Rectal smooth muscle tissue (tissue), 1 donor: ENCODE data around the gene NHERF1.

Source experiments
- H3K27ac ChIP-seq: one replicate; pipeline ENCODE4 v1.7.0; 2013; ENCODE audit warnings: low read depth, low read length, inconsistent platforms
- H3K27me3 ChIP-seq: one replicate; pipeline ENCODE4 v1.7.0; 2013; ENCODE audit warnings: low read length; ENCODE audit not compliant: control insufficient read depth, insufficient read depth
- H3K36me3 ChIP-seq: one replicate; pipeline ENCODE4 v1.7.0; 2013; ENCODE audit warnings: low read length; ENCODE audit not compliant: control insufficient read depth, insufficient read depth
- H3K4me1 ChIP-seq: one replicate; pipeline ENCODE4 v1.7.0; 2013; ENCODE audit warnings: low read length; ENCODE audit not compliant: control insufficient read depth, insufficient read depth
- H3K4me3 ChIP-seq: one replicate; pipeline ENCODE4 v1.7.0; 2013; ENCODE audit warnings: low read length
- H3K9ac ChIP-seq: one replicate; pipeline ENCODE4 v1.7.0; 2013; ENCODE audit warnings: low read length

NHERF1 gene

DNA sequence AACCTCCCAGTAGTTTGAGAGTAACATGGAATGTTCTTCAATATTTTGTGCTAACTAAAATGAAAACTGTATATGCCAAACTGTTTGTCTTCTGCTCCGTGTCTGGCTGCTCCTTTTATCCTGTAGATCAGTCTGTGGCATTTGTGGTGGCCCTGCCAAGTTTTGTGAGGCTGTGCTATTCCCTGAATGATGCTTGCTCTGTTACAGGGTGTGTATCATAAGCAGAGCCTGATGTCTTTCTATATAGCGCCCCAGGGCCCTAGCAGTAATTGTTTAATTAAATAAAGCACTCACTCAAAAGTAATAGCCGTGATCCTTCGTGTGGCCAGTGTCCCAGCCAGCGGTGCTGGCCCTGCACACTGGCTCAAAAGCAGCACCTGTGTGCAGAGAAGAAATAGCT, 55.5 kb downstream of the NHERF1 start:
- H3K36me3 ChIP-seq = peaks cover 3% of the 10 kb centered on the region
- H3K4me1 ChIP-seq = peaks cover 4% of the 10 kb centered on the region
- no peak overlapping the region for H3K4me3 ChIP-seq
- H3K27ac ChIP-seq = no peak overlapping the region
- H3K27me3 ChIP-seq = no peaks in the 10 kb centered on the region
- no peak overlapping the region for H3K9ac ChIP-seq

DNA sequence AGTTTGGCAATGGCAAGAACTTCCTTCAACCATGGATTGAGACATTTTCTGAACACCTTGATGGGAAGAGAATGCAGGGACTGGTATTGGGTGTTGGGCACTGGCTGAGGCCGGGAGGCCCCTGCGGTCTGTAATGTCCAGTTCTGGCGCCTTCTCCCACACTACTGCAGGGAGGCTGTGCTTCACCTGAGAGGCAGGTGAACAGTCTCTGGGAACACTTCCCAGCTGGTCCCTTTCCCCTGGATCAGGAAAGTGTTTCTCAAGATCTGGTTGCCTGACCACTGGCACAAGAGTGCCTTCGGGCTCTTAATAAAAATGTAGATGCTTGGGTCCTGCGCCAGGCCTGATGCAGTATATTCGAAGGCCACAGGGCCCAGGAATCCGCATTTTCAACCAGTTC, 56.3 kb downstream of the NHERF1 start:
- peaks cover 4% of the 10 kb centered on the region for H3K4me1 ChIP-seq
- no peak overlapping the region for H3K4me3 ChIP-seq
- no peak overlapping the region for H3K9ac ChIP-seq
- H3K36me3 ChIP-seq = no peaks in the 10 kb centered on the region
- no peaks in the 10 kb centered on the region for H3K27me3 ChIP-seq
- no peak overlapping the region for H3K27ac ChIP-seq

DNA sequence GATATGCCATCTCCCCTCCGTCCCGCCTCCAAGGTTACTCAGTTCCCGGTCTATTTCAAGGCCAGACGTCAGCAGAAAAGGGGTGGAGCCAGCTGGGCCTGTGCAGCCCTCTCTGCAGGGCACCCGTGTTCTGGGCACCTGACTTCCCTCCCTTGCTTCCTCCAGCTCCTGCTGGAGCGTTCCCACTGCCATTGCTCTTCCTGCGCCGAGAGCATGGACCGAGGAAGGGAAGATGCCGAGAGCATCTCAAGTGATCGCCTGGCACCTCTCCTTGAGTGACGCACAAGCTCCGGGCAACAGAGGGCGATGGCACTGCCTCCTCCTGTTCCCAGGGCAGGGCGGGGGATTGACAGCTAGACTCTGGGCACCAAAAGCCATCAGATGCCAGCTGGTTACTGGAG, 57.2 kb downstream of the NHERF1 start:
- H3K9ac ChIP-seq = no peak overlapping the region
- no peak overlapping the region for H3K4me3 ChIP-seq
- peaks cover 4% of the 10 kb centered on the region for H3K4me1 ChIP-seq
- H3K27ac ChIP-seq = no peak overlapping the region
- no peaks in the 10 kb centered on the region for H3K36me3 ChIP-seq
- no peaks in the 10 kb centered on the region for H3K27me3 ChIP-seq

DNA sequence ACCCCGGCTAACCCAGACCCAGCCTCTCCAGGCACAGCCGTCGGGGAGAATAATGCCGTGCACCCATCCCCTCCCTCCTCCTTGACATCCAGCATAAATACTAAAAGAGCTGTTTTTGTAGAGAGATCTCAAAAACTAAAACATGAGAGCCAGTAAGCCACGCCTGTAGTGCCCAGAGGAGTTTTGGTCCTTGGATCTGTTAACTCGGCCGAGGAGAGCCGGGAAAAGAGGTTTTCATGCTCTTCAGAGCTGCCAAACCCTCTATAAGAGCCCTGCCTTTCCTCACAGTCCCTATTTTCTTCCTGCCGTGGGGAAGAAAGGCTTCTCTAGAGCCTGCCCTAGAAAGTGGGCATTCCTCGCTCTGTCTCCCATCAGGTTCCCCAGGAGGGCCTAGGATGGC, 57.9 kb downstream of the NHERF1 start:
- Histone ChIP-seq H3K9ac (no peak overlapping the region), H3K36me3 (no peaks in the 10 kb centered on the region), H3K4me3 (no peak overlapping the region), H3K4me1 (peaks cover 4% of the 10 kb centered on the region), H3K27me3 (no peaks in the 10 kb centered on the region), H3K27ac (no peak overlapping the region)

DNA sequence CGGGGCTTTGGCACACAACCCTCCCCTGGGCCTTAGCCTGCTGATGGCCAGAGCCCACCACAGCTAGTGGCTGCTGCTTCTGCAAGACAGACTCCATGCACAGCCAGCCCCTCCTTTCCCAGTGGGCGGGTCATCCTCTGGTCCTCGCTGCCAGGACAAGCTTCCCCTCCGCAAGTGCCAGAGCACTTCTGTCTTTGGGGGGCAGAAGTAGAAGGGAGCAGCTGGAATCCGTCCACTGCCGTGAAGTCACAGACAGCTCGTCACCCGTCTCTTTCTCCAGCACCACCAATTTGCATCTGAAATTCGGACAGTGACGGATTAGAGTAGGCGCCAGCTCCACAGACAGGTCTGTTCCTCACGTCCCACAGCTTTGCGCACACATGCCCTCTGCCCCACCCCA, 59.0 kb downstream of the NHERF1 start:
- no peaks in the 10 kb centered on the region for H3K36me3 ChIP-seq
- H3K4me3 ChIP-seq = no peak overlapping the region
- peaks cover 5% of the 10 kb centered on the region for H3K4me1 ChIP-seq
- no peak overlapping the region for H3K27ac ChIP-seq
- H3K27me3 ChIP-seq = no peaks in the 10 kb centered on the region
- no peak overlapping the region for H3K9ac ChIP-seq

DNA sequence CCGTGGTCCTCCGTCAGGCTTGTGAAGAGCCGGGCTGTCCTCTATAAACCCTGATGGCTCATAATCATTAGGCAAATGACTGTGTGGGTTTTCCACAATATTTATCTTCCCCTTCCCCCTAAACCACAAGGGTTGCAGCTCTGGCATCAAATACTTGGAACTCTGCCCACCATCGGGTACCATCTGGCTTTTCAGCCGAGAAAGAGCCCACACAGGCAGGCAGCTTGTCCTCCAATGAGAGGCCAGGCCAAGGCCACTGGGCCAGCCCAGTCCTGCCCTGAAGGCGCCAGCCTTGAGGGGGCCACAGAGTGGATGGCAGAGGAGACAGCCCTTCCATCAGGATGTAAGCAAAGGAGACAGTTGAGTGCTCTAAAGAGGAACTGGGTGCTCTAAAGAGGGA, 59.5 kb downstream of the NHERF1 start:
- no peak overlapping the region for H3K9ac ChIP-seq
- H3K36me3 ChIP-seq = no peaks in the 10 kb centered on the region
- peaks cover 7% of the 10 kb centered on the region for H3K4me1 ChIP-seq
- H3K4me3 ChIP-seq = no peak overlapping the region
- H3K27me3 ChIP-seq = no peaks in the 10 kb centered on the region
- H3K27ac ChIP-seq = no peak overlapping the region

DNA sequence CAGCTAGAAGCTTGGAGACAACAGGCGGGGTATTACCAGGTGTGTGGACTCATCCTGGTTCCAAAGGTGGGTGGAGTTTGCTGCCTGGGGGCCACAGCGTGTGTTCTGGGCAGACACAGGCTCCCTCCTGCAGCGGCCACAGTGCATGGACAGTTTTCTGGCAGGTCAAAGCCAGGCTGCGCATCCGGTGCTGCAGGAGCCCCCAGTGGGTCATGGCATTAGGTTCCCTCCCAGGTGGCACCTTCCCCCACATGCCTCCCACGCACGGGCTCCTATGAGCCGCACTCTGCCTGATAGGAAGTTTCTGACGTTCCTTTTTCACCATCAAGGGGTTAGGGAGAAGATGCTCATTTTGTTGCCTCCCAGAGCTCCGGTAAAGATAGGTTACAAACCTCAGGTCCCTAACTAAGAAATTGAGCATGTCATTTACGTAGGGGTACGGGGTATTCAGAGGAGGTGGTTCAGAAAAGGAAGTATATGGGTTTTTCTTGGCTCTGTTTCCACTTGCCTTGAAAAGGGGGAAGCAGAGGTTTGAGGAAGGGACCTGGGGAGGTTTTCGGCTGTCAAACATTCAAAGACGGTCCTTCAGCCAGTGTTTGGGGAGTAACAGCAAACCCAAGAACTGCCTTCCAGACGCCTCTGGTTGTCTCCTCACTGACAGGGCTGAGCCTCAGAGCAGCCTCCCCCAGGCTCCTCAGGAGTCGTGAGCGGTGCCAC, 60.4 kb downstream of the NHERF1 start:
- Histone ChIP-seq H3K4me1 (peaks cover 7% of the 10 kb centered on the region), H3K27me3 (no peaks in the 10 kb centered on the region), H3K27ac (no peak overlapping the region), H3K4me3 (no peak overlapping the region), H3K9ac (no peak overlapping the region), H3K36me3 (no peaks in the 10 kb centered on the region)

DNA sequence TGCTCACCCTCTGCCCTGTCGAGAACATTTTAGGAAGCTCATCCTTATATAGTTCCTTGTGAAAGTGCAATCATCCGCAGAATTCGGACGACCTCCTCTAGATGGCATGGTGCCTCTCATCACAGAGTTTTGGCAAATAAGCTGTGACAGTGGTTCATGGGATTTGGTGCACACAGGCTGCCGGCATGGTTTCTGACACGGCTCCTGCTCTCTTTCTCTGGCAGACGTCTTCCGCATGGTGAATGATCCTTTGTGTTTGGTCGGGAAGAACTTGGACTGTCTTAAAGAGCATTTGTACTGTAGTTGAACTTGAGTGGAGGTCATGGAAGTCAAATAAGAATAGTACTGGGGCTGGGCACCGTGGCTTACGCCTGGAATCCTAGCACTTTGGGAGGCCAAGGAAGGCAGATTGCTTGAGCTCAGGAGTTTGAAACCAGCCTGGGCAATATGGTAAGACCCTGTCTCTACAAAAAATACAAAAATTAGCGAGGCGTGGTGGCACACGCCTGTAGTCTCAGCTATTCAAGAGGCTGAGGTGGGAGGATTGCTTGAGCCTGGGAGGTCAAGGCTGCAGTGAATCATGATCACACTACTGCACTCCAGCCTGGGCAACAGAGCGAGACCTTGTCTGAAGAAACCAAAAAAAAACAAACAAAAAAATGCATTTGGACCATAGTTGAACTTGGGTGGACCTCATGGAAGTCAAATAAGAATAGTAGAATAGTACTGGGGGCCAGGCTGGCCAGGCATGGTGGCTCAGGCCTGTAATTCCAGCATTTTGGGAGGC, 62.5 kb downstream of the NHERF1 start:
- H3K4me1 ChIP-seq = peaks cover 3% of the 10 kb centered on the region
- no peak overlapping the region for H3K4me3 ChIP-seq
- H3K27ac ChIP-seq = no peak overlapping the region
- H3K36me3 ChIP-seq = no peaks in the 10 kb centered on the region
- no peak overlapping the region for H3K9ac ChIP-seq
- no peaks in the 10 kb centered on the region for H3K27me3 ChIP-seq

DNA sequence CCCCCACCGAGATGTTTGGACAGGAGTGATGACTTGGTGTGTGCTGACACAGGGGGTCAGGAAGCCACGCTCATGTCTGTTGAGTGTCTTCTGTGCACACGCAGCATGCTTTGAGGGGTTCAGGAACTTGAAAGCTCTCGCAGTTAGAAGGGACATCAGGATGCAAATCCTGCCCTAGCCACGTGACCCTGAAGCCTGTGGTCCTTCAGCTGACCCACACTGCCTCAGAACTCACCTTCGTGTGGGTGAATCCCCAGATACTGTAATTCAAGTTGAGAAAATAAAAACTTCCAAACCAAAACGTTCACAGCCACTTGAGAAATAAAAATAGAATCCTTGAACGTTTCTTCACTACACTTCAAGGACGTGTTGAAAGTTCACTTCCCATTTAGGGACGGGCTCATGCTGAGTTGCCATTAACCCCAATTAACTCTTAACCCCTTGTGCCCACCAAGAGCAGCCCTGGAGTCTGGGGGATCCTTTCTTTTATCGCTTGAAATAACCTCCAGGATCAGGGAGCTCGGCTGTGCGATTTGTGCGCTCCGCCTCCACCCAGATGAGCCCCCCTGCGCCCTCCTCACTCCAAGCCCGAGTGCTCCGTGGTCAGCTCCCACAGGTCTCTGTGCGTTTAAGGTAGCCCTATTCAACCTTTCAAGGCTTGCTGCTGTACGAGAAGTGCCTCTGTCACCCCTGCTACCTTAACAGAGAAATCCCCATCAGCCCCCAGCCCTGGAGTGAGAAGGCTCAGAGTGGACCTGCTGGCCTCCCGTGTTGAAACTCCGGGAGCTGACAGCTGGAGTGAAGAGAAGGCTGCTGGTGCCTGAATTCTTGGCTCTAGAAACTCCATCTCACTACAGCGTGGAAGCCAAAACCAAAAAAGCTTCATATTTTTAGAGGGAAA, 63.9 kb downstream of the NHERF1 start:
- Histone ChIP-seq H3K27ac (no peak overlapping the region), H3K4me1 (peaks cover 3% of the 10 kb centered on the region), H3K9ac (no peak overlapping the region), H3K4me3 (no peak overlapping the region), H3K27me3 (no peaks in the 10 kb centered on the region), H3K36me3 (no peaks in the 10 kb centered on the region)

DNA sequence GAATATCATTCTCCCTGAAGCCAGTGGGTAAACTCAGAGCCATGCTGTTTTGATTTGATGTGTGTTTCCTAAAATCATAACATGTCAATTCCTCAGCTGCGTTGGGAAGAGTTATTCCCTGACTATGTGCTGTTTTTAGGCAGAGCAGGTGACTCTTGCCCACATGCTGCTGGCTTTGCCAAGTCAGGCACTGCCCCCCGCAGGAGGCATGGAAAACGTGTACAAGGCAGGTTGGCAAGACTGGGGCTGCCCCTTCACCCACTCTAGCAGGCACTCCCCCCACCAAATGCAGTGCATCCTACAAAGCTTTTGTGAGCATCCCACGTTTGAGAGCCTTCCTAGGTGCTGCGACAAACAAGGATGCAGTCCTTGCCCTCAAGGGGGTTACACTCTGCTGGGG, 66.0 kb downstream of the NHERF1 start:
- Histone ChIP-seq H3K27ac (no peak overlapping the region), H3K4me3 (no peak overlapping the region), H3K36me3 (no peaks in the 10 kb centered on the region), H3K27me3 (no peaks in the 10 kb centered on the region), H3K4me1 (peaks cover 3% of the 10 kb centered on the region), H3K9ac (no peak overlapping the region)

DNA sequence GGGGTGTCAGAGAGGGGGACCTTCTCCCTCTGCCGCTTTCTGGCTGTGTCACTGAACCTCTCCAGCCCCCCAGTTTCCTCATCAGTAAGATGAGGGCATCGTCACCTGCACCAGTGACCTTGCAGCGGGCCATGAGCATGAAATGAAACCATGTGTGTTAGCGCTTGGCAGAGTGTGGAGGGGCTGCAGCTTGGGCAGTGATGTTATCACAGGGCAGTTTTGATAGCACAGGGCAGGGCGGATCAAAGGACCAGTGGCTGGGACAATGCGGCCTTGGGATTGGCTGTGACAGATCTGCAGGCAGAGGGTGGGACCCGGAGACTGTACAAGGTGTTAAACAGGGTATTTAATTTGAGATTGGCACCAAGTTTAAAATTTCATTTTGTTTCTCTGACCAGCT, 66.6 kb downstream of the NHERF1 start:
- no peak overlapping the region for H3K27ac ChIP-seq
- H3K9ac ChIP-seq = no peak overlapping the region
- H3K4me1 ChIP-seq = peaks cover 3% of the 10 kb centered on the region
- H3K36me3 ChIP-seq = no peaks in the 10 kb centered on the region
- H3K4me3 ChIP-seq = no peak overlapping the region
- H3K27me3 ChIP-seq = no peaks in the 10 kb centered on the region

DNA sequence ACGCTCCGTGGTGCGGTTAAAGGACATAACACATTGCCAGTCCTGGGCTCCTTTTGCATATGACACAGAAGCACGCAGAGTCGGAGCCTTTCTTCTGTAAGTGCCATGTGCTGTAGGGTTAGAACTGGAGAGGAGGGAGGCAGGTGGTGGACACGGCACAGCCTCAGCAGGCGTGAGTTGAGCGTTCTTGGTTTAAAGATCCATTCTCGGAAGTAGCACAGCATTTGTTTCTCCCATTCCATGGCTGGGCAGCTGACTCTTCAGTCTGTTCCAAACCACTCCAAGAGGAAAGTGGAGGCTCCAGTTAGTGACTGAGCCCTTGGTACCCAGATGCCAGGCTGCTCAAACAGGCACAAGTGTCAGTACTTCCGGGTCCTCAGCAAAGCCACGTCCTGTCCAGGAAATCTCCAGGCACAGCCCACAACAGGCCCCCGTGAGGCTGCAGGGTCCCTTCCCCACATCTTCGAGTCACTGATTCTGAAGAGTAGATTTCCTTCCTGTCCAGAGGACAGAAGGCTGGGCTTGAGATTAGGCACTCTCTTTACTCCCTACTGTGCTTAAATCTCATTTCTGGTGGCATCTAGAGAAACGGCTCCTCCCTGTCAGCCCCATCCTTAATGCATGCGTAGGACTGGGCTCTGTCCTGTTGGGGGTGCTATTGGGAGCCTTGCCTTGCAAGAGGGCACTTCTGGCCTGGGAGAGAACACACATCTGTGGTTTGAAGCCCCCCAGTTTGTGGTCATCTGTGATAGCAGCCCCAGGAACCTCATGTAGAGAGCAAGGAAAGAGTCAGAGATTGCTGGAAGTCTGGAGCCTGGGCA, 67.3 kb downstream of the NHERF1 start:
- H3K27ac ChIP-seq = no peak overlapping the region
- H3K36me3 ChIP-seq = no peaks in the 10 kb centered on the region
- H3K9ac ChIP-seq = no peak overlapping the region
- H3K4me1 ChIP-seq = peaks cover 3% of the 10 kb centered on the region
- no peak overlapping the region for H3K4me3 ChIP-seq
- H3K27me3 ChIP-seq = no peaks in the 10 kb centered on the region
